Fibroblast of upper back skin (primary cell): Measurements from ENCODE around the gene CERCAM.
"Not testable (repeated sequence)": the region's sequence is repeated elsewhere in the genome, so short reads cannot be mapped to it uniquely, and the experiment has no call there.

Source experiments
- DNase-seq: peaks from one replicate; pipeline ENCODE4 v3.0.0-alpha.2; 2013

The CERCAM gene

DNA sequence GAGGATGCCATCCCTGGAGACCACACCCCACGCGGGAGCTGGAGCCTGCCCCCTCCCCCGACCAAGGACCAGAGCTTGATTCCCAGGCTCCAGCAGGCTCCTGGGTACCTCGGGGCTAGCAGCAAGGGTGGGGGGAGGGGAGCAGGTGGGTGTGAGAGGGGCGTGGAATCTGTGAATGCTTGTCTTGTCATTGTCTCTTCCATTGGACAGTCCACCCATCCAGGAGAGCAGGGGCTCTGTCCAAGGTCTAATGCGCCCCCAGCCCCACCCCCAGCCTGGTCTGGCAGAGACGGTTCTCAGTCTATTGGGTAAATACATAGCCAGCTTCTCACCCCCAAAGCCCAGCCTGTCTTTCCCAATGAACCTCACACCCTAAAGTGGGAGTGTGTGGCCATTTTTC, 26.7 kb upstream of the CERCAM start:
- DNase-seq: no peak

DNA sequence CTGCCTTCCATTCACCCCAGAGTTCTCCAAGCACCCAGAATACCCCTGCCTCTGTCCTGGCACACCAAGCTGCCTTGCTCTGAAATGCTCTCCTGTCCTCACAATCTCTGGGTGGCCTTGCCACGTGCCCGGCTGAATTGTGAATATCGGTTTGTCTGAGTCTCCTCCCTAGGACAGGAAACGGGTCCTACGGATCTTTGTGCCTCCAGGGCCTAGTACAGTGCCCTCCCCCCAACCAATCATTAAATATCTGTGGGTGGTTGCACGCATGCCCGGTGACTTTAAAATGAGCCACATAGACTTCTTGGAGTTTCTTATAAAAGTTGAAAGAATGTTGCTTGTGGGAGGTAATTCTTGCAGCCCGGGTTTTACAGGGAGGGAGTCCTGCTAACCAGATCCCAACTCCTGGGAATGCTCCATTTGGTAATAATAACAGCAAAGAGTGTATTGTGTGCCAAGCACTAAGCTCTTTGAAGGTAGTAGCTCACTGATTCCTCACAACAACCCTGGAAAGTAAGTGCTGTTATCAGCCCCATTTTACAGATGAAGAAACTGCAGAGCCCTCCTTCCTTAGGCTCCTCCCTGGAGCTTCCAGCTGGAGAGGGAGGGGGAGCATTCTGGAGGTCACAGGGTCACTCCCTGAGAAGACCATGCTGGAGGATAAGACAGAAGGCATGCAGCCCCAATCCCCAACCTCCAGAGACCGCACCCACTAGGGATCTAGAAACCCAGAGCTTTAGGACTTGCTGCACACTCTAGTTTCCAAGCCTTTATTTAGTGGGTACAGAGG, 26.1 kb upstream of the CERCAM start:
- no peak for DNase-seq

DNA sequence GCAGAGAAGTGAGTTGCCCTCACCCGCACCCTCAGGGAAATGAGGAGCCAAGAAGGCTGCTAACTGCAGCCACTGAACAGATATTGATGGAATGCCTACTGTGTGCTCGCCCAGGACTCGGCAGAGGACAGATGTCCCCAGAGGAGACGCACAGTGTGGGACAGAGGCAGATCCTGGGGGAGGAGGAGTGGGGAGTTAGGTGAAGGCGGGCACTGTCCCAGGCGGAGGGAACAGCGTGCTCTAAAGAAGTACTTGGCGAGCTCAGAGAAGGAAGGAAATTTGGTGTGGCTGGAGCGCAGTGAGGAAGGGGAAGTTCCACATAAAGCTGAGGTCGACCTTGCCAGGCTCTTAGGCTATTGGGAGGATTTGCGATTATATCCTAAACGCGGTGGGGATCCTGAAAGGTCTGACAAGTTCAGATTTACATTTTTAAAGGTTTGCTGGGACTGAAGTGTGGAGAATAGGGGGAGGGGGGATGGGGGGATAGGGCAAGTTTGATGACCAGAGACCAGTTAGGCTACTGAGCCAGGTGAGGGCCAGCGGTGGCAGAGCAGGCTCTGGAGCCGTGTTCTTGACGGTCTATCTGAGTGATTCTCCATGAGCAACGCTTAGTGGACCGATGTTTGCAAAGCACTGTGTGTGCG, 23.6 kb upstream of the CERCAM start:
- DNase-seq: no peak

DNA sequence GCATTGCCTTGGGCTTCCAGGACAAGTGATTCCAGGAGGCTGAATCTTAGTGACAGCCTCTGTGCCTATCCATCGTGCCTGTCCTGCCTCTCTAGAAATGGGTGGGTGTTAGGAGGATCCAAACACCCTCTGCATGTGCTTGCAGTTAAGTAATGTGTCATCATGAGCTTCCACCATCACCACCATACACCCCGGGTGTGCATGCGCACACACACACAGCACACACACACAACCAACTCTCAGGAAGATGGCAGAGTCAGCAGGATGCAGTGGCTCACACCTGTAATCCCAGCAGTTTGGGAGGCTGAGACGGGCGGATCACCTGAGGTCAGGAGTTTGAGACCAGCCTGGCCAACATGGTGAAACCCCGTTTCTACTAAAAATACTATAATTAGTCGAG, 22.8 kb upstream of the CERCAM start:
- no peak for DNase-seq

DNA sequence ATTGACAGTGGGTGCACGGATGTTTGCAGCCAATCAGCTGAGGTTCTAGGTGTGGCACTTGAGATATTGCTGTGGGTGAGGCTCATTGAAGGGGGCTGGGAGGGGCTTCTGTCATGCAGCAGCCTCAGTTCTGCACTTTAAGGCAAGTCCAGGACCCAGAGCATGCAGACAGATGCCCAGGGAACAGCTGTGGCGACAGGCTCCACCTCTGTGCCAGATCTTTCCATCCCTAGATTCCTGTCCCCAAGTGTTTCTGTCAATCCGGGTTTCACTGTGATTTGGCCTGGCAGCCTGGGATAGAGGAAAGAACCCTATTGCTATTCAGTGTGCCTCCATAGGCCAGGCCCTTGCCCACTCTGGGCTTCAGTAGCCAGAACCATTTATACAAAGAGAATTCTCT, 20.8 kb upstream of the CERCAM start:
- DNase-seq: no peak

DNA sequence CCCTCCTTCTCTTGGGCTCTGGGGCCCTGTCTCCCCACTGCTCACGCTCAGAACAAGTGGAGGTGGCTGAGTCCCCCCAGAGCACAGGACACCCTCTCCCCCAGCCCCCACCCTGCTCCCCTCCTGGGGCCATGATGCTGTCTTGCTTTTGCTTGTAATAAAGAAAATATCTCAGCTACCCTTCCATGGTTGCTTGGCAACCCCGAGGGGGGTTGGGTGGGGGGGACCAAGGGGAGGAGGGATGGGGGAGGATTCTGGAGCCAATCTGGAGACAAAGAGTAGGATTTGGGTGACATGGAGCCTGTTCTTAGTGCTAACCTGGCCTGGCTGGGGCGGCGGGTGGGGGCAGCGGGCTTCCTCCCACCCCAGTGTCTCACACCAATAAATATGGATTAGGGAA, 16.1 kb upstream of the CERCAM start:
- no peak for DNase-seq

DNA sequence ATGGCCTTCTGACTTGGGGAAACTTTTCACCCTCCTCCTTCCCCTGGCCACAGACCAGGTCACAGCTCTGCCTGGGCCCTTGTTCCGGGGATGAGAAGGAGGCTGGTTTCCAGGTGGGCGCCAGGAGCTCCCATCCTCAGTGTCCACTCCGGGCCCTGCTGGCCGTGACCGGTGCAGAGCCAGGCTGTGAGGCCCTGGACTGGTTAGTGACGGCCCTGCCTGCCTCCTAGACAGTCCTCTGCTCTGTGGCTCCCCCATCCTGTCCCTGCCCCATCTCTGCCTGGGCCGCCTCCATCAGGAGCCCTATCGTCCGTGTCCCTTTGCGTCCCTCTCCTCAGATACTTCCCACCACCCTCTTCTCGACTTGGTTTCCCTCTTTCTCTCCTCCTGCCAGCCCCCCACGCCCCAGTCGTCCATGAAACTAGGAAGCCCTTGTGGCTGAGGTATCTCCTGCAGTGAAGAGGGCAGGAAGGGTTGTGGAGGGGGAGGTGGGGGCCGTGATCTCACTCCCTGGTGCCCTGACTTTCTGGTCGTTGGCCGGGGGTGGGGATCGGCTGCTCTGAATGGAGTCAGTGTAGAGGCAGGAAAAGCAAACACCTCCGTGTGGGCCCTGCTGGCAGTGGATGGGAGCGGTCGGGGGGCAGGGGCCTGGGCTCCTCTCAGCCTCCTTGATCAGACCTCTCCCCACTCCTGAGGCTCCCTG, 15.4 kb upstream of the CERCAM start:
- DNase-seq: no peak

DNA sequence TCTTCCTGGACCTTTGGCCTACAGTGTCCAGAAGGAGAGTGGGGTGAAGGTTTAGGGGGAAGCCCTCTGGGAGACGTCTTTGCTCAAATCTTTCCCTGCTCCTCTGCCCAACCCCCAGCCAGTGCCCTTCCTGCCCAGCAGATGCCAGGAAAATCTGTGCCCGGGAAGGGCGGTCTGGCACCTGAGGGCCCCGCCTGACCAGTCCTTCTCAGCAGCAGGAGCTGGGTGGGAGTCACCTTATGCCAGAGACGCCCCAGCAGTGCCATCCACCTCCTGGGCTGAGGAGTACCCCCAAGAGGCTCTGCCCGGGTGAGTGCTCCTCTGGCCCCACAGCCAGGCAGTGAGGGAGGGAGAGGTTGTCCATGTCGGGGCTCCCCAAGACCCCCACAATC, 14.9 kb upstream of the CERCAM start:
- DNase-seq: no peak

DNA sequence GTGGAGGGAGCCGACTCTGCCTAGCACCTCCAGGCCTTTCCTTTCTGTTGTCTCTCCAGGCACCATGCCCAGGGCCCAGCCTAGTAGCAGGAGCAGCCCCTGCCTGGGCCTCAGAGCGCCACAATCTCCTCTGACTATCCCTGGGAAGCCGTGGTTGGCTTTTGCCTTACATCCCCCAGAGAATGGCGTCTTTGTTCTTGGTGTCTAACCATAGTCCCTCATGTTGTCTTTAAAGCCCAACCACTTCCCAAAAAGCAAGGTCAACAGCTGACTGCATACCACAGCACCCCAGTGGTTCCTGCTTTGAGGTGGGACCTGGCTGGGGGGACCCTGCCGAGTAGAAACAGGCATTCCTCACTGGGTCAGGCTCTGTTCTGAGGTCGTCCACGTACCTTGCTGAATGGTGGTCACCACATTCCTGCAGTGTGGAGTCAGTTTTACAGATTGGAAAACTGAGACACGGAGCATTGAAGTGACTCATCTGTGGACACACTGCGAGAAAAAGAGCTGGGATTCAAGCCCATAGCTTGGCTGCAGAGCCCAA, 13.7 kb upstream of the CERCAM start:
- DNase-seq: peak; percentile 42

DNA sequence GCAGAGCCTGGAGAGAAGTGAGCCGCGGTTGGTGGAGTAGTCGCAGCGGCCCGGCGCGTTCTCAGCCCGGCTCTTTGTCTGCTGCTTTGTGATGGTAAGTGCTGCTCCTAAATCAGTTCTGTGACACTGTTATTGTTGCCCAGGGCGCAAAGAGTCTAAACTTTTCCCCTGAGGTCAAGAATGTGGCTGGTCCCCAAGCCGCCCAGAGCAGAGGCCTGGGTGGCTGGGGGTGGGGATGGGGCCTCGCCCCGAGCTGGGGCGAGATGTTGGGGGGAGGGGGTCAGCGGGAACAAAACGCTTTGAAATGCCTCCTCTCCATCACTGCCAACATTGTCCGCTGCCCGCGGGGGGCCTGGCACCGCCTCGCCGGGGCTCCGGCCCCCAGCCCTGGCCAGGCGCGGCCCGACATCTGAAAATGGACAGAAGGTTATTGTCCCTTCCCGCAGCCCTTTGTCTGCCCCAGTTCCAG, 11.7 kb upstream of the CERCAM start:
- no peak for DNase-seq

DNA sequence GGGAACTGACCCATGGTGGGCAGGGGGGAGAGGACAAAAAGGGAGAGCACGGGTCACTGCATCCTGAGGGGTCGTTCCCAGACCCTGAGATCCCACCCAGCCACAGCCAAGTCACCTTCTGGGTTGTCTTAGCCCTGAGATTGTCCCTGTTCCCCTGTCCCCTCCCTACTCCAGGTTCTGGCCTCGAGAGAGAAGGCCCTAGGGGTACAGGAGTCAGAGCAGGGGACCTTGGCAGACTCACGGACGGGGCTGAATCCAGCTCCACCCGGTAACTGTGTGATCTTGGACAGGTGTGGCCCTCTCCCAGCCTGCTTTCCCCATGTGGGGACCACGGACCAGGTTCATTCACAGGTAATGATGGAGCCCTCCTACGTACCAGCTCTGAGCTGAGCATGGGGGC, 11.2 kb upstream of the CERCAM start:
- no peak for DNase-seq

DNA sequence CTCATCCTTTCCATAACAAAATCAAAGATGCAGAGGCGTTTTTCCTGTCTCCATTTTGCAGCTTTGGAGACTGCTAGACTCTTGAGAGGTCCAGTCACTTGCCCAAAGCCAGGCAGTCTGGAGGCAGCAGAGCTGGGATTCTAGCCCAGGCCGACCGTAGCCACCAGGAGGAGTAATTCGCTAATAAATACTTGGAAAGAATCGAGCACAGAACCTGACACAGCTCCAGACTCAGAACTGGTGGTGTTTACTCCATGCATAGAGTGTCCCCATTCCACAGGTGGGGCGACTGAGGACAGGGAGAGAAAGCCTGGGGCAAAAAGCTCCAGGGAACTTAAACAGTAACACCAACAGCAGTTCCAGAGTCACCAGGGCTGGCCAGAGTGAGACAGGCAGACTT, 10.7 kb upstream of the CERCAM start:
- peak; percentile 22 for DNase-seq

DNA sequence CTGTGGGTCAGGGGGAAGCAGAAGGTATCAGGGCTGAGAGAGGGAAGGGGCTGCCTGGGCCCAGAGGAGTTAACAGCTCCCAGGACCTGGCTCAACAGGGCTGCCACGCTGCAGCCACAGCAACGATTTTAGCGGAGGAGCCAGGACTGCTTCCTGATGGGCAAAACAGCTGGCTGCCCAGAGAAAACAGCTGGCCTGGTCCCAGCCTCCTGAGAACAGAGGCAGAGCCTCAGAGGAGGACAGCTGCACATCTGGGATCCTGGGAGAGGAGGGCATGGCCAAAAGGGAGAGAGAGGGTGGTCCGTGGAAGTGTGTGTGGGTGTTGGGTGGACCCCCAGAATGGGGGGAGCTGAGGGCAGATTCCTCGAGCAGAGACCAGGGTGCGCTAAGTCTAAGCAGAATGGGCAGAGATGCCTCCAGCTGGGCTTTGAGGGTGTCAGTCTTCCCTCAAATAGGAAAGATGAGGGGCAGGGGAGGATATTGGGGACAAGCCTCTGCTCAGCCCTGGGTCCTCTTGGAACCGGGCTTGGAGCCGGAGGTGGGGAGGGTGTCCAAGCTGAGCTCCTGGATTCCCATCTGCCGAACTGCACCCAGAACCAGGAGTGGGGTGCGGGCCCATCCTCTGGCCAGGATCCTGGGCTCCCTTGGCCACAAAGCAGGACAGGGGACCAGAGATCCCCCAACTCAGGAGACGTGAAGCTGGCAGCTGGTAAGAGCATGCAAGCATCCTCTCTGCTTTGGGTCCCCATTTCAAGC, 9.1 kb upstream of the CERCAM start:
- DNase-seq: no peak

DNA sequence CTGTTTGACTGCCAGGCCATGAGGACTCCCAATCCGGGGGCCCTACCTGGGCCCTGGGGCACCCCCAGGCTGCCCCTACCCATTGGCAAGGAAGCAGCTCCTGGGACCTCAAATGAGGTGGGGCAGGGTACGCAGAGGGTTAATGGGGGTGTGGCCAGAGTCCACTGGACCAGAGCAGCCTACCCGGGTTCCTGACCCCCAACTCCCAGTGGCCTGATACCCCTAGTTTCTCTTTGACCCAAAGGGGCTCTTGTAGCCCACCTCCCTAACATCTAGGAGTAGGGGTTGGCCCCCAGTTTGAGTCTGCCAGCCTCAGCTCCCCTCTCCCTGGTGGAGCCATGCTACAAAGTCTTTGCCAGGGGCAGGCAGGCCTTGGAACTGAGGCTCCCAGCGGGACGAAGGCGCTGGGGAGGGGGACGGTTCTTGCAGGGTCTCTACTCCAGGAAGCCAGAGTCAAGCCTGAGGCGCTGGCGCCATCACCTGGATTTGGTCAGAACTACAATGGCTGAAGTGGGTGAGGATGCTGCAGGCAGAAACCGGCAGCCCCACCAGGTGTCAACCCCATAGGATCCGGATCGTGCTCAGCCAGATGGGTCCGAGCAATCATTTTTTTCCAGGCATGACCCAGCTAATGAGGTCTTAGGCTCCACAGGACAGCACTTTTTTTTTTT, 8.4 kb upstream of the CERCAM start:
- DNase-seq: peak; percentile 56

DNA sequence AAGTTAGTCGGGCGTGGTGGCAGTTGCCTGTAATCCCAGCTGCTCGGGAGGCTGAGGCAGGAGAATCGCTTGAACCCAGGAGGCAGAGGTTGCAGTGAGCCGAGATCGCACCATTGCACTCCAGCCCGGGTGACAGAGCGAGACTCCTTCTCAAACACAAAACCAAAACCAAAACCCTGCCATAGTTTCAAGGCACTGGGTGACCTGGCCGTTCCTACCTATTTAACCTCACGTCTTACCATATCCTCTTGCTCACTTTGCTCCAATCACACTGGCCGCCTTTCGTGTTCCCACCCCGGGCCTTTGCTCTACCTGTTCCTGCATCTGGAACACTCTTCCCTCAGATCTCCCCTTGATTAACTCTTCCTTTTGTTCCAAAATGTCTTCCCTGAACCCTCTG, 6.9 kb upstream of the CERCAM start:
- not testable (repeated sequence) for DNase-seq

DNA sequence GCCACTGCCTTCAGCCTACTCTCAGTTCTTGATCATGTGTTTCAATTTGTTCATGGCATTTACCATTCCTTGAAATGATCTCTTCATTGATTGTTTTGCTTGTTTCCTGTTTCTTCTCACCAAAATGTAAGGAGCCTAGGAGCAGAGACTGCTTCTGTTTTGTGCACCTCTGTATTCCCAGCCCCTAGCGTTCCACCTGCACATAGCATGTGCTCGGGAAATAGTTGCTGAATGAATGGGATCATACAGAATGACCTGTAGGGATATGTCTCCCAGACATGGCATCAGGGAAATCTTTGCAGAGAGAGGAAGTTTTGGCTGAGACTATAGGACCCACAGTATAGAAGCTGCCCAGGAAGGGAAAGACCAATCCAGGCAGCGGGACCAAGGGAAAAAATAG, 6.2 kb upstream of the CERCAM start:
- DNase-seq: no peak

DNA sequence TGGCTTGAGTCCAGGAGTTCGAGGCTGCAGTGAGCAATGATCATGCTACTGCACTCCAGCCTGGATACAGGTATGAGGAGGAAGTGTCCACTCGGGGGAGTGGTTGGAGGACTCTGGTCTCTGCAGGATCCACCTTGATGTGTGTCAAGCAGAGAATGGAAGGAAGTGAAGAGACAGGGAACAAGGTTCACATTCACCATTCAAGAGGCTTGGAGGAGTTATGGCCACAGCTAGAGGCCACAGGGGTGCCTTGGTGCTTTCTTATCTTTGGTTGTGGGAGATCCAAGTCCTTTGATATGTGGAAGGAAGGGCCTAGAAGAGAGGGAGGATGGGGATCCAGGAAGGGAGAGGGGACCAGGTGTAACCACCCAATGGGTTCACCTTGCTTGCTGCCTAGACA, 5.4 kb upstream of the CERCAM start:
- DNase-seq: no peak

DNA sequence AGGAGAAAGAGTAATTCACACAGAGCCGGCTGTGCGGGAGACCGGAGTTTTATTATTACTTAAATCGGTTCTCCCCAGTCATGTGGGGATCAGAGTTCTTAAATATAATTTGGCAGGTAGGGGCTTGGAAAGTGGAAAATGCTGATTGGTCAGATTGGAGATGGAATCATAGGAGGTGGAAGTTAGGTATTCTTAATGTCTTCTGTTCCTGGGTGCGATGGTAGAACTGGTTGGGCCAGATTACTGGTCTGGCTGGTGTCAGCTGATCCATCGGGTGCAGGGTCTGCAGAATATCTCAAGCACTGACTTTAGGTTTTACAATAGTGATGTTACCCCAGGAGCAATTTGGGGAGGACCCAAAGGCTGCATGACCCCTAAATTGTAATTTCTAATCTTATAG, 4.6 kb upstream of the CERCAM start:
- no peak for DNase-seq

DNA sequence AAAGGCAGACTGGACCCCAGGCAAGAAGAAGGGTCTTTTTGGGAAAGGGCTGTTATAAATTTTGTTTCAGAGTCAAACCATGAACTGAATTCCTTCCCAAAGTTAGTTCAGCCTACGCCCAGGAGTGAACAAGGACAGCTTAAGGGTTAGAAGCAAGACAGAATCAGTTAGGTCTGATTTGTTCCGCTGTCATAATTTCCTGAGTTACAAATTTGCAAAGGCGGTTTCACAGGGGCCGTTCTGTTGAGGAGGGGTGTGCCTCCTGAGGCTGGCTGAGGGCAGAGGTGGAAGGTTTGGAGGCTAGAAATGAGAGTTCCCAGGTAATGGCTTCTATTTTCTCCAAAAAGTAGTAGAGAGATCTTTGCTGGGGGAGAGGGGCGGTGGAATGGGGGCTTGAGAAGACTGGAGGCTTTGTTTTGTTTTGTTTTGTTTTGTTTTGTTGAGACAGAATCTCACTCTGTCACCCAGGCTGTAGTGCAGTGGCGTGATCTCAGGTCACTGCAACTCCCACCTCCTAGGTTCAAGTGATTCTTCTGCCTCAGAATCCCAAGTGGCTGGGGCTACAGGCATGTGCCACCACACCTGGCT, 4.1 kb upstream of the CERCAM start:
- DNase-seq: no peak

DNA sequence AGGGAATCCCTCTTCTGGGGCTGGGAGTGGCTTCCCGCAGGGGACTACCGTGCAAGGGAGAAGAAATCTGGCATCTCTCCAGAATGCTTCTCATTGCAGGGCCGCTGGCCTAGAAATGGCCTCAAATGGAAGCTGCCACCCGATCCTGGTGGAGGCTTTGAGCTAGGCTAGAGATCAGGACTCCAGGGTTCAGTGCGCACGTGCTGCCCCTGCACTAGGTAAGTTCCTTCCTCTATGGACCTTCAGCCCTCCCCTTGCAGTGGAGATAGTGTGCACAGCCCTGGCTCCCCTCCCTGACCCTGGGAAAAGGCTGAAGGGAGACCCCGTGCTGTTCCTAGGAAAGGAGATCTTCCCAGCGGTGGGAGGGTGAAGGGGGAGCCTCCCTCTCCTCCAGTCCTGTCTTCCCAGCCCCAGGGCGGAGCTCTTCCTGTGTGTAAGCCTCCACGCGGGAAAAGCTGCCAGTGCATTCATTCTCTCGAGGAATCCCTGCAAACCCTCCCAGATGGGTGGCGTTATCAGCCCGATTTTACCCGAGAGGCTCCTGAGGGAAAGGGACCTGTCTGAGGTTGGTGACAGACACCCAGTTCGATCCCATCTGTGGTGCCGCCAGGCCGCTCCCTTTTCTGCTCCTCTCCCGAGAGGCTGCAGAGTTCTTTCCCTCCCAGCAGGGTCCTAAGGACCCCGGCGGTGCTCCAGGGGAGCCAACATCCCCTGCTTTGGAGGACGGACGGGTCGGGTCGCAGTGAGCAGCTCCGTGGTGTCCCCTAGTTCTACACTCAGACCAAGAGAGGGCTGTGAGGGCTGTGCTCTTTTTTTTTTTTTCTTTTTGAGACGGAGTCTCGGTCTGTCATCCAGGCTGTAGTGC, 1.4 kb upstream of the CERCAM start:
- DNase-seq: peak; percentile 41

DNA sequence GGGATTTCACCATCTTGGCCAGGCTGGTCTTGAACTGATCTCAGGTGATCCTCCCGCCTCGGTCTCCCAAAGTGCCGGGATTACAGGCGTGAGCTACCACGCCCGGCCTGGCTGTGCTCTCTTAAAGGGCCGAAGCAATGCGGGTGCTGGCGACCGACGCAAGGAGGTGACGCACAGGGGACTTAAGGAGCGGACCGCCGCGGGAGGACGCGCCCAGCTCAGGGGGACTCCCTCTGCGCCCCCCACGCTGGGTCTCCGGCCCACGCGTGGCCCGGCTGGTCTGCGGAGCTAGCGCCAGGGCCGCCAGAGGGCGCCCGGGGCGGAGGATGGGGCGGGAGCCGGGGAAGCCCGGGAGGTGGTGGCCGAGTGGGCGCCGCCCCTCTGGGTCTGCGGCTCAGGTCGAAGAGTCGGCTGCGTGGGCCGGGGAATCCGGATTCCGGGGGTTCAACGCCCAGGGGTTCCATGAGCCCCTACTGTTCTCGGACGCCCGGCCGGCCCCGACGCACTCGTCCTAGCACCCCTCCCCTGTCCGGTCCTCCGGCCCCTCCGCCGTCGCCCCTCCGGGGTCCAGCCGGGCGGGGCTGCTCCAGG, 502 bp upstream of the CERCAM start:
- DNase-seq: peak; percentile 58
